GM19395 (cell line): ENCODE measurements around the gene DRAP1.
A peak's percentile ranks its signal among the peaks of the same experiment; 100 is the strongest.
"Not testable (repeated sequence)": the region's sequence is repeated elsewhere in the genome, so short reads cannot be mapped to it uniquely, and the experiment has no call there.

Experiments
- ATAC-seq: cut with Tn5 transposase; IDR thresholded peaks from one replicate; pipeline ENCODE4 v1.9.1; 2021; ENCODE audit warnings: mild to moderate bottlenecking, moderate library complexity; ENCODE audit not compliant: unreplicated experiment

Gene DRAP1

DNA sequence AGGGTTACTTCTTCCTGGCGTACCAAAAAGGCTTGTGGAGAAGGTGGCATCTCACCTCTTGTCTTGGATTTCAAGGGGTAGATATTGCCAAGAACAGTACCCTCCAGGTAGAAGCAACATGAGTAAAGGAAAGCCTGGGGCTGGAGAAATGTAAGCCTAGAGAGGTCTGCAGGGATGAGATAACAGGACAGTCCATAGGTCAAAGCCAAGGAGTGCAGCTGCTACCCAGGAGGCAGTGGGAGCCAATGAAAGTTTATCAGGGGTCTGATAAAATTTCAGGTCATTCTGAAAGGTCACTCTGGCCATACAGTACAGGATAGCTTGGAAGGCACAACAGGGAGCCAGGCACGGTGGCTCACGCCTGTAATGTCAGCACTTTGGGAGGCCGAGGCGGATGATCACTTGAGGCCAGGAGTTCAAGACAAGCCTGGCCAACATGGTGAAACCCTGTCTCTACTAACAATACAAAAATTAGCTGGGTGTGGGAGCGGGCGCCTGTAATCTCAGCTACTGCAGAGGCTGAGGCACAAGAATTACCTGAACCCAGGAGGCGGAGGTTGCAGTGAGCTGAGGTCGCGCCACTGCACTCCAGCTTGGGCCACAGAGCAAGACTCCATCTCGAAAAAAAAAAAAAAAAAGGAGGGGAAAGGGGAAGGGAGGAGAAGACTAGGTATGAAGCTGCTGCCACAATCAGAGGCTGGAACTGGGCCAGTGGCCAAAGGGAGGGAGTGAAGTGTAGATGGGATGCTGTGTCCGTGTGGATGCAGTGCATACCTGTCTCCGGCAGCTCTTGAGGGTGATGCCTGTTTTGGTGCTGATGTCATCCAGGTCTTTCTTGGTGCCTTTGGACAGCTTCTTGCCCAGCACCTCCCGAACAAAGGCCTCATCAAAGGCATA is 32.2 kb upstream of the DRAP1 start:
- no peak for ATAC-seq

DNA sequence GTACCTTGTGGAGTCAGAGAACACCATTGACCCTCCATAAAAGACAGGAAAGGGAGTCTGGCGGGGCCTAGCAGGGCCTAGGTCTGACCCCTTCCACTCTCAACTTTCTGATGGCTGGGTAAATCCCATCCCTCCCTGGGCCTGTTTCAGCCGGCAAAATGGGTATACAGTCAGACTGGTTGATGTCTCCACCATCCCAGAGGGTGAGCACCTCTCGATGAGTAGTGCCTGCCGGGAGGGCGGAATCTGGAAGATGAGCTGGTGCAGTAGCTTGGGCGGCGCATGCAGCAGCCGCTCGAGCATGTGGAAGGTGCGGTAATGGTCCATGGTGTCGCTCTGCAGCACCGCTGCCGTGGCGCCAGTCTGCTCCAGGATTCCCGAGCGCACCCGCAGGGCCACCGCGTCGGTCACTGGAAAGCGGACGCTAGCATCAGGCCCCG is 31.5 kb upstream of the DRAP1 start:
- no peak for ATAC-seq

DNA sequence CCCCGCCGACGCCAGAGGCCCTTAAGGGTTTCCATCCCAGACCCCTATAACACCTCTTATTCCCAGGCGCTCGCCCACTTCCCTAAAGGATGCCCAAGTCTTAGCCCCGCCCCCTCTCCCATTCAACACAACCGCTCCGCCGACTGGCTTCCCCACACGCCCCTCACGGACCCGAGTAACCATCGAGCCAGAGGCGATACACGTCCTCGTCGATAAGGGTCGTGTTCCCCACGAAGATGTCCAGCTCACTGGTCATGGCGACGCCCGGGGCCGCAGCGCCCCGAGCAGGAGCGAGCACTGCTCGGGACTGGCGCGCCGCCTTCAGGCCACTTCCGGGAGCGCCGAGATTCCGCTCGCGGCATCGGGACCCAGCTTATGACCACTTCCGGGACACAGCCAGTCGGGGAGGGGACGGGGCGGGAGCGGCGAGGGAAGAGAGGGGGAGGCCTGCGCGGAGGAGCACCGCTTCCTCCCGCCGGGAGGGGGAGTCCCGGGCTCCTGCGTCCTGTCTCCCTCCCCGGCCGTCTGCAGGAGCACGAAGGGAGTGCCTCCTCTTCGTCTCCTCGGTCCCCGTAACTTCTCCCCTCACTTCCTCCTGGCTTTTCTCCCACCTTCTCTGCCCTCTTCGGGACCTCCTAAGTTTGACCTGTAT is 30.9 kb upstream of the DRAP1 start, which contains the start of gene FIBP:
Gene FIBP, minus strand, starts transcription at position 309 of the 652 bp plus-strand sequence. Its CDS starts 53 bp downstream, at position 256.
- peak; percentile 46 for ATAC-seq

- ATAC-seq, result peak; percentile 48
These were observed 28.7 kb upstream of the DRAP1 start, which contains the start of gene CCDC85B for GRCh38 chr11:65890324-65891218. CCDC85B (plus strand) TSS chr11:65890673; CDS start chr11:65890784, 111 bp downstream.

DNA sequence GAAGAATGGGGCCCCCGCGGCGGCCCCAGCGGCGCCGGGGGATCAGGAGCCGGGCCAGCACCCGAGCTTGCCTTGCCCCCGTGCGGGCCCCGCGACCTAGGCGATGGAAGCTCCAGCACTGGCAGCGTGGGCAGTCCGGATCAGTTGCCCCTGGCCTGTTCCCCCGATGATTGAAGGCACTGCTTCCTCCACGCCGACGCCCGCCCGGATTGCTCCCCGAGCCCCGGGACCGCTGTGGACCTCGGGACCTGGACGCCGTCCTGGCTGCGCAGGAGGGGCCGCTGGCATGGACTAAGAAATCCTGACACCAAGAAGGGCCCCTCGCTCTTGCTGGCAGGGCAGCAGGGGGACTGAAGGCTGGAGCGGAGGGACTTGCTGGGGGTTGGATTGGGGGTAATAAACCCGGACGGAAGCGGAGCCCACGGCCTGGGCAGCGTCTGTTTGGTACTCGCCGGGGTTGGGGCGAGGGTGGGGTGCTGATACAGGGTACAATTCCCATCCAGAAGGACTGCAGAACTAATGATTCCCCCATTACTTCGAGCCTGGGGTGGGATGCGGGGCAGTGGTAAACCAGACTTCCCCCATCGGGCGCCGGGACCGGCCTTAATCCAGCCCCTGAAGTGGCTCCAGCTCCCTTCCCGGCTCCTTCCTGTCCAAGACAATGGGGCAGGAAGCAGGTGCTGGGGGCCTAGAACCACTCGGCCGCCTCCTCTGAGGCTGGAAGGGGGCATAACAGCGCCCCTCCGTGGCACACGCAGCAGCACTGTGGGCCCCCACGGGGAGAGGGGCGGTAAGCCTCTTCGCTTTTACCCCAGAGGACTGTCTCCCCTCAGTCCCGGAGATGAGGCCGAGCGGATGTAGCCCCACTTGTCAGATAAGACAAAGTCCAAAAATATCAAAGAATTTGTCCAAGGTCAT is 27.7 kb upstream of the DRAP1 start:
- no peak for ATAC-seq

GRCh38 chr11:65892137-65892540 is 27.1 kb upstream of the DRAP1 start:
- ATAC-seq, result not testable (repeated sequence)

DNA sequence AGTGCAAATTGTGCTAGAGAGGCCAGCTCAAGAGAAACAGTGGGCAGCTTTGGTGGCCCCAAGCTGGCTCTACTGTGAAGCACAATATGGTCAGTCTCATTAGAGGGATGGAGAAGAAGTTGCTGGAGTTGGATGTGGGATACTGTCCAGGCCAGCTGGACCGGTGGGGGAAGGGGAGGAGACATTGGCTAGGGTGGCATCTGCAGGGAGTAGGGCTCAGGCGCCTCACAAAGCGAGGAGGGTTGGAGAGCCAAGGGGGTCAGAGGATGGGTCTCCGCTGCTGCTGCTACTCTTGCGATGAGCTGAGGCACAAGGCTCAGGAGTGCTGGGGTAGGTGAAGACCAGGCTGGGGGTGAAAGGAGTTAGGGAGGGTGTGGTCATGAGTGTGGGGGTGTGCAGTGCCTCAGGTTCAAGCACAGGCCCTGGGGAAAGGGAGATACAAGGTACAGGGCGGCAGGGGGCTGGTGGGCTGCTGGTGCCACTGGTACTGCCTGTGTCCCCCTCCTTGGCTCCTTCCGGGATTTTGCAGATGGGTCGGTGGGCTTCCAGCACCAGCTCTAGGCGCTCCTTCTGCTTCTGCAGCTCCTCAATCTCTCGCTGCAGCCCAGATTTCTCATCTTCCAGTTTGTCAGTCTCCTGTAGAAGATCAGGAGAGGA is 26.4 kb upstream of the DRAP1 start:
- no peak for ATAC-seq

GRCh38 chr11:65894034-65894591 is 25.1 kb upstream of the DRAP1 start:
- no peak for ATAC-seq

DNA sequence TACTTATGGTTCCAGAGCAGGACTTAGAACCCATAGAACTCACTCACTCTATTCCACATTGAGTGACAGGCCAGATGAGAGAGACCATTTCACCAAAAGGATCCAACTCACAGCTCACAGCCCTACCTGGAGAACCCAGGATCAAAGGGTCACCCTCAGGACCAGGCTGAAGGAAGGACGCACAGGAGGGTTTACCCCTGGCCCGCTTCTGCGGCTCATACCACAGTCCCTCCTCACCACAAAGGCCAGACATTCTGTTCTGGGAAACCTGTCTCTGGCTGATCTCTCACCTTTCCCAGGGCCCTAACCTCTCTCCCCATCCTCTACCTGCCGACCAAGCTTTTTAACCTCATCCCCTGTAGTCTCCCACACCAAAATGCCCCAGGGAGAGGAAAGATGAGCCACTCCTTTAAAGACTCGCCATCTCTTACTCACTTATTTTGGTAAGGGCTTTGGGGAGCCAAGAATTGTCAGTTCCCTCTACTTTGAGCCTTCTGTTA is 23.7 kb upstream of the DRAP1 start:
- ATAC-seq, result no peak

- no peak for ATAC-seq
These were observed 22.9 kb upstream of the DRAP1 start for GRCh38 chr11:65896034-65896999.

GRCh38 chr11:65897020-65897471 is 22.2 kb upstream of the DRAP1 start:
- no peak for ATAC-seq

- no peak for ATAC-seq
These were observed 20.4 kb upstream of the DRAP1 start for GRCh38 chr11:65898656-65899355.

DNA sequence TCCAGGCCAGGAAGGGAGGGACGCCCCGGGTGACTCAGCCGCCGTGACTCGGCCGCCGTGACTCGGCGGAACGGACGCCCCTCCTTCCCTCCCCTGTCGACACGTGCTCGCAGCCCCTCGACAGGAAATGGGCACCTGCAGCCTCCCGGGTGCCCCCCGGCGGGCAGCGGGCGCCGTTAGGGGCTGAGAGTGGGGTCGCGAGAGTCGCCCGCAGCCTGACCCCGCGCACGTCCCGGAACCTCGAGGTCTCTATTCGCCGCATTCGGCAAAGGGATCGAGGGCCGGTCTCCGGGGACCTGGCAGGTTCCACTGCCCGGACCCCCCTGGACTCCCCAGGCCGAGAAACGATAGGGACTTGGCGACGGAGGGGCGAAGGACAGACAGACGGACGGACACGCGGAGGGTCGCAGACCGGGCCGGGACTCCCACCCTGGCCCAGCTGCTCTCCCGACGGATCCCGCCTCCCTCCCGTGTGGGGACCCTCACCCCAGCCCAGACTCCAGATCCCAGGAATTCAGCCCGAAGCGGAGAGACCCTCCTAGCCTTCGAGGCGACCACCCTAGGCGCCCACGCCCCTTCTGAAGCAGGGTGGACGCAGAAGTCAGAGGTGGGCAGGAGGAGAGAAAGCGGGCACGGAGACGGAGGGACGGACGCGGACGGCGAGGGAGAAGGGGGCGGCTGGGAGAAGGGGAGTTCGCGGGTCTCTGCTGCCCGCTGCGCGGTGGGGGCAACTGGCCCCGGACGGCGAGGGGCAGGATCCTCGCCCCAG is 19.7 kb upstream of the DRAP1 start:
- ATAC-seq, result no peak

DNA sequence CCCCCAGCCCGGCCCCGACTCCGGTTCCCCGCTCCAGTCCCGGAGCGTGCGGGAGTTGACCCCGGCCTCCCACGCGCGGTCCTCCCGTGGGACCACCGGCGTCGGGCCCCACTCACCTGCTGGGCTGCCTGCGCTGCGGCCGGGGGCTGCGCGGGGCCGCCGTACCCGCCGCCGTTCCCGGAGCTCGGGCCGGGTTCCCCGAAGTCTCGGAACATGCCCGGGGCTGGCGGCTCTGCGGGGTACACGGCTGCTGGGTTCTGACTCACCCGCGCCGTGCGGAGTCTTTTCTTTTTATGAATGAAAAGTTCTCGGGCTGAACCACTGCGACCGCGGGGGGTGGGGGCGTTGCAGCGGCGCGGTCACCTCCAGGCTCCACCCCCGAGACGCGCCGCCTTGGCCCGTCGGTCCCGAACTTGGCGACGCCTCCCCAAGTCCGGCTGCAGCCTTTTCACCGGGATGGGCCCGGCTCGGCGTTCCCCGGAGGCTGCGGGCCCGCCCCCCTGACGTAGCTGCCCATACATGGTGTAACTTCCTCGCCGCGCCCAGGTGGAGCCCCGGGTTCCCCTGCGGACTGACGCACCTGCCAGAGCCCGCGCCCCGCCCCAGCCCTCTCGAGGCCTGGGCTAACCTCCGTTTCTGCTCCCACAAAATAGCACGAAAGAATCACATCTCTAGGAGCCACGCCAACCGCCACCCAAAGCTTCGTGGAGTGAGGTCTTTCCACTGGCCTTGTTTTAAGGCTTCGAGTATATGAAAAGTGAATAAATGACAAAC is 18.9 kb upstream of the DRAP1 start, which contains the start of gene FOSL1:
Gene FOSL1, minus strand, starts transcription at position 264 of the 774 bp plus-strand sequence. Its CDS starts 49 bp downstream, at position 215.
- peak; percentile 77 for ATAC-seq

- no peak for ATAC-seq
These were observed 18.4 kb upstream of the DRAP1 start for GRCh38 chr11:65900899-65901180.
